HT-29 (cell line): ENCODE data around the gene RGR. TPM values are rescaled to one million over a fixed set of nuclear protein-coding genes. Genes with fewer than 3 reads are reported as not detected.
"Not testable (repeated sequence)": the region's sequence is repeated elsewhere in the genome, so short reads cannot be mapped to it uniquely, and the experiment has no call there.

Experiments used
- DNase-seq: peaks from one replicate; pipeline ENCODE4 v3.0.0-alpha.2; 2015; ENCODE audit warnings: low spot score
- total RNA-seq: library from RNA; depleted of rRNA; stranded (reverse); fragments of >200 nt; shearing (Covaris generic); gene quantifications from 2 replicates; pipeline ENCODE4 v1.2.3, GENCODE V29; 2014

RGR gene
- total RNA-seq, 1 experiment from 2014 or later: not detected

- DNase-seq: no peak
Observed at GRCh38 chr10:84257343-84258020, 12.6 kb downstream of the RGR start.

- no peak for DNase-seq
Observed at GRCh38 chr10:84258034-84258695, 13.3 kb downstream of the RGR start.

GRCh38 chr10:84261236-84261915, 16.5 kb downstream of the RGR start:
- no peak for DNase-seq

GRCh38 chr10:84262190-84262956, 17.5 kb downstream of the RGR start:
- DNase-seq: no peak

GRCh38 chr10:84263716-84264115, 18.9 kb downstream of the RGR start:
- no peak for DNase-seq

- peak; percentile 72 for DNase-seq
Observed at GRCh38 chr10:84264611-84265141, 19.8 kb downstream of the RGR start.

GRCh38 chr10:84265418-84265817, 20.6 kb downstream of the RGR start:
- no peak for DNase-seq

DNA sequence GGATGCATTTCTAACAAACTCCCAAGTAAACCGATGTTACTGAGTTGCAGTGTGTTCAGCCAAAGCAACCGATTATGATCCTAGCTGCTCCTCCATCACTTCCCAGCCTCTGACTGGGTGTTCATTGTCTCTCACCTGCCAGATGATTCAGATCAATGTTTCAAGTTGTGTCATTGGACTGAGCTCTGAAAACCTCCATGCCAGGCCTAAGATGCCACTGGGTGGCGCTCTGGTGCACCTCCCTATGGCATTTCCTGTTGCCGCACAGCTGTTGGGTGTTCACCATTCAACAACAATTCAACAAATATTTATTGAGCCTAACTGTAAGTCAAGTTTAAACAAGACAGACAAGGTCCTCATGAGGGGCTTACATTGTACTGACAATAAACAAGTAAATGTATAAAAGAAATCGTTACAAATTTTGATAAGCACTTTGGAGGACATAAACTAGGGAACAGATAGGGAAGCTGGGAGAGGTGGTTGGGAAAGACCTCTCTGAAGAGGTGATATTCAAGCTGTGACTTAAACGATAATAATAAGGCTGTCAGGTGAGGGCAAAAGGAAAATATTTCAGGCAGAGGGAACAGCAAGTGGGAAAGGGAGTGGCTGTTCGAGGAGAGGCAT, 22.8 kb downstream of the RGR start:
- DNase-seq: peak; percentile 52

GRCh38 chr10:84269162-84269561, 24.3 kb downstream of the RGR start:
- no peak for DNase-seq

GRCh38 chr10:84269773-84270172, 24.9 kb downstream of the RGR start:
- no peak for DNase-seq

- DNase-seq: peak; percentile 35
Observed at GRCh38 chr10:84270708-84271107, 25.9 kb downstream of the RGR start.

GRCh38 chr10:84279876-84280475, 35.1 kb downstream of the RGR start:
- not testable (repeated sequence) for DNase-seq

- no peak for DNase-seq
Observed at GRCh38 chr10:84286695-84287094, 41.8 kb downstream of the RGR start.

DNA sequence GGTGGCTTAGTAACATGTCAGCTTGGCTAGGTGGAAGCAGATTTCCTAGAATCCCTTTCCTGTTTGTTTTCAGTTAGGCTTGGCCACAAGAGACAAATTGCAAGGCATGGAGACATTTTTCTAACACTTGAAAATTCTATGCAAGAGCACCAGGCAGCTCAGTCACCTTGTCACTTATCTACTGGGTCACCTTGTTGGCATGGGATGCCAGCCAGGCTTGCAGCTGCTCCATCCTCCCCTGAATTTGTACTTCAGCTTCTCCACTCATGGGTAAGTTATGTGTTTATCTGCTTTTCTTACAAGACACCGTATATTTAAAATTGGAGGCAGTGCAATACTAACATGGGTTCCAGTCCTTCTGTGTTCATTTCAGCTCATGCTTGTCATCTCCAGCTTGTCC, 43.3 kb downstream of the RGR start:
- DNase-seq: no peak

DNA sequence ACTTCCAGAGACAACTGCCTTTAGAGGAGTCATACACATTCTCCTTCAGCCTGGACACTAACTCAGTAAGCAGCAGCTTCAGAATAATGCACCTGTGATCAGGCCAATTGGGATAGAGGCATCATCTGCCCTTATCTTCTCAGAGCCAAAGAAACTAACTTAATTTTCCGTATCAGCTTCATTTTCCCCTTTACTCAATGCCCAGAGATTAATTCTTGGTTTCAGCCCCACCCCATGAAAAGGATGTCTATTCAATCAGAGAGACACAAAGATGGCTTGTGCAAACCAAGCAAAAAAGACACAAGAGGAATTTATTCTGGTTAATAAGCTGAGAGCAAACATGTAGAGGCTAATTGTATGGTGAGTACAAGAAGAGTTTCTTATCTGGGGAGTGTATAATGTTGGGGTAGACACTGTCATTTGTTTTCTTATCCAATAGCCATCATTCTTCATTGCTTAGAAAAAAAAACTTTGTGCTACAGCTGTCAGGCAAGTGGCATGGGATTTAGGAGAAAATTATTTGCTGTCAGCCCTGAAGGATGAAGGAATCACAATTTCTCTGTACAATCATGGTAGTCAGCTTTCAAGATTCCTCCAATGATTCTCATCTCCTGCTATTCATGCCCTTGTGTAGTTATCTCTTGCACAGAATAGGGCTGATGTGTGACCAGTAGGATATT, 44.8 kb downstream of the RGR start:
- DNase-seq: no peak

GRCh38 chr10:84290235-84290634, 45.4 kb downstream of the RGR start:
- DNase-seq: no peak

- peak; percentile 38 for DNase-seq
Observed at GRCh38 chr10:84291384-84291783, 46.5 kb downstream of the RGR start.

DNA sequence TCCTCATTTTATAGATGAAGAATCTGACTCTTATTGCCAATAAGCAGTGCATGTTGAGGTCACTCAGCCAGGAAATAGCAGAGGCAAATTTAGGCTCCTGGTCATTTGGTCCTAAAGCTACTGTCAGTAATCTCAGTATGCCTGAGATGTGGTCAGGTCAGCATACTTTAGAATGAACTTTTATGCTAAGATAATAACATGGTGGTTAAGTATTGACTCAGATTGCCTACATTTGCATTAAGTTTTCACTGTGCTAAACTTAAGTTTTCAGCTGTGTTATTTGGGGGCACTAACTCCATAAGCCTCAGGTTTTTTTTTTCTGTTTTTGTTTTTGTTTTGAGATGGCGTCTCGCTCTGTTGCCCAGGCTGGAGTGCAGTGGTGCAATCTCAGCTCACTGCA, 47.6 kb downstream of the RGR start:
- DNase-seq: no peak

DNA sequence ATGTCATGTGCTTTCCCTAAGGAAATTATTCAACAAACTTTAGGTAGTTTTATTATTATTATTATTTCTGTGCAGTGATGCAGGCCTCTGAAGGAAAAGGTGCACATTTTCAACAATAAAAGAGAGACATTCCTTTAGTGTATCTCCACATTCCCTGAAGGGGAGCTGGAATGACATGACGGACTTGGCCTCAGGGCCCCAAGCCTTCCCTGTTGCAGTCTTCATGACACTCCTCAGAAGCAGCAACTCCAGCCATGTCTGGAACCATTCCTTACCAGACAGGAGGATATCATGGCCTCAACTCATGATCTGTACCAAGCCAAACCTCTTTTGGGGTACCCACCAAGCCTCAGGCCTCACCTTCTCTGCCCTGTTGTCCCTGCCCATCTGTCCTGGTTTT, 48.3 kb downstream of the RGR start:
- no peak for DNase-seq

DNA sequence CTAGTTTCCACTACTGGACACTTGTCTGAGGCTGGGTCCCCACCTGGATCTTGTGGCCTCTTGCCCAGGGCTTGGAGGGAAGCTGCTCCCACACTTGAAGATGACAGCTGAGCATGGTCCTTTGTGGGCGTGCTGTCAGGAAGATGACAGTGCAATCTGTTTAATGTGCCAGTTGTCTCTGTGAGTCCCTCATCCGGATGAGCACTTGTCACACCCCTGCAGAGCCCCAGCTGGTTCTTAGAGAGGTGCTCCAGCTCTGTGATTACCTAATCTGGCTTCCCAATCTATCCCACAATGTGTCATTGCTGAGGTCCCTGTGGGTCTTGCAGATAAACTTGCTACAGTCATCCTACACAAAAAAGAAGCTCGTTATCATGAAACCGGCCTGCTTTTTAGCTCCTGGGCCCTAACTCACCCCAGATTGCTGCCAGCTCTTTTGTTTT, 48.7 kb downstream of the RGR start:
- no peak for DNase-seq
